Measurements from ENCODE around the gene NRIP1.

GRCh38 chr21:15006594-15007230 lies 58.1 kb downstream of the NRIP1 start:
- TF ChIP-seq CTCF (IDR thresholded peaks at IDR 0.05): no peak
- no peak for TF ChIP-seq POLR2A (IDR thresholded peaks at IDR 0.05)

All from upper lobe of left lung (tissue), 4 donors.